Neural progenitor cell (in vitro differentiated cells): ENCODE data around the gene FAIM2. TPM values are rescaled to one million over a fixed set of nuclear protein-coding genes. Genes with fewer than 3 reads are reported as not detected.

ENCODE experiments used
- DNase-seq: peaks from one replicate; pipeline ENCODE4 v3.0.0-alpha.2; 2016; ENCODE audit warnings: low spot score
- H2AFZ ChIP-seq: fragments of 200-600 bp; sonication (generic); replicated peaks from 2 replicates; pipeline ENCODE4 v1.6.1; 2016; ENCODE audit warnings: antibody characterized with exemption
- H3F3A ChIP-seq: fragments of 200-600 bp; sonication (generic); 2 replicates; pipeline ENCODE4 v1.6.1; 2016; ENCODE audit warnings: antibody characterized with exemption, low read depth
- H3K27ac ChIP-seq: fragments of 200-600 bp; sonication (generic); 2 replicates; pipeline ENCODE4 v1.5.1; 2016; ENCODE audit warnings: mild to moderate bottlenecking
- H3K27me3 ChIP-seq: fragments of 200-600 bp; sonication (generic); 2 replicates; pipeline ENCODE4 v1.6.1; 2016; ENCODE audit warnings: mild to moderate bottlenecking, moderate library complexity
- H3K36me3 ChIP-seq: fragments of 200-600 bp; sonication (generic); 2 replicates; pipeline ENCODE4 v1.5.1; 2016
- H3K4me1 ChIP-seq: fragments of 200-600 bp; sonication (generic); 2 replicates; pipeline ENCODE4 v1.6.1; 2016; ENCODE audit warnings: mixed run types
- H3K4me2 ChIP-seq: fragments of 200-600 bp; sonication (generic); 2 replicates; pipeline ENCODE4 v1.6.1; 2016
- H3K4me3 ChIP-seq: fragments of 200-600 bp; sonication (generic); 2 replicates; pipeline ENCODE4 v1.5.1; 2016
- H3K79me2 ChIP-seq: fragments of 200-600 bp; sonication (generic); 2 replicates; pipeline ENCODE4 v1.6.1; 2016; ENCODE audit warnings: low read depth
- H3K9ac ChIP-seq: fragments of 200-600 bp; sonication (generic); 2 replicates; pipeline ENCODE4 v1.6.1; 2016
- H3K9me3 ChIP-seq: fragments of 200-600 bp; sonication (generic); 2 replicates; pipeline ENCODE4 v1.5.1; 2016; ENCODE audit warnings: low read depth
- H4K20me1 ChIP-seq: fragments of 200-600 bp; sonication (generic); 2 replicates; pipeline ENCODE4 v1.6.1; 2016; ENCODE audit warnings: low read depth
- H3K27ac Mint-ChIP-seq: 3 replicates; pipeline ENCODE4 v1.8.0; 2021; ENCODE audit warnings: mixed read lengths
- H3K27me3 Mint-ChIP-seq: 2 replicates; pipeline ENCODE4 v1.8.0; 2022; ENCODE audit warnings: low read depth, mild to moderate bottlenecking, inconsistent platforms, moderate library complexity, mixed read lengths; ENCODE audit not compliant: insufficient read depth
- H3K36me3 Mint-ChIP-seq: 3 replicates; pipeline ENCODE4 v1.8.0; 2021; ENCODE audit warnings: mixed read lengths
- H3K4me1 Mint-ChIP-seq: 3 replicates; pipeline ENCODE4 v1.8.0; 2021; ENCODE audit warnings: mixed read lengths
- H3K4me3 Mint-ChIP-seq: 3 replicates; pipeline ENCODE4 v1.8.0; 2021; ENCODE audit warnings: mild to moderate bottlenecking, moderate library complexity, mixed read lengths
- H3K9me3 Mint-ChIP-seq: 3 replicates; pipeline ENCODE4 v1.8.0; 2020; ENCODE audit warnings: mixed read lengths
- EZH2 ChIP-seq: fragments of 200-600 bp; sonication (generic); IDR thresholded peaks from 2 replicates; pipeline ENCODE4 v1.6.1; 2017; ENCODE audit warnings: antibody characterized with exemption, mild to moderate bottlenecking, moderate library complexity
- EZH2phosphoT487 ChIP-seq: fragments of 200-600 bp; sonication (generic); IDR thresholded peaks from 2 replicates; pipeline ENCODE4 v1.6.1; 2017; ENCODE audit warnings: antibody characterized with exemption
- total RNA-seq: library from RNA; depleted of rRNA; stranded (reverse); fragments of >200 nt; gene quantifications from 2 replicates; pipeline ENCODE4 v1.2.3, GENCODE V29; 2015; ENCODE audit warnings: low replicate concordance
- TF ChIP-seq, protein P1 (sequence below): fragments of 200-600 bp; sonication (generic); IDR thresholded peaks from 2 replicates; pipeline ENCODE4 v1.5.1; 2017; ENCODE audit warnings: antibody characterized with exemption, mild to moderate bottlenecking

FAIM2 gene
- total RNA-seq, 1 donor from 2014 or later: 0.39 TPM

DNA sequence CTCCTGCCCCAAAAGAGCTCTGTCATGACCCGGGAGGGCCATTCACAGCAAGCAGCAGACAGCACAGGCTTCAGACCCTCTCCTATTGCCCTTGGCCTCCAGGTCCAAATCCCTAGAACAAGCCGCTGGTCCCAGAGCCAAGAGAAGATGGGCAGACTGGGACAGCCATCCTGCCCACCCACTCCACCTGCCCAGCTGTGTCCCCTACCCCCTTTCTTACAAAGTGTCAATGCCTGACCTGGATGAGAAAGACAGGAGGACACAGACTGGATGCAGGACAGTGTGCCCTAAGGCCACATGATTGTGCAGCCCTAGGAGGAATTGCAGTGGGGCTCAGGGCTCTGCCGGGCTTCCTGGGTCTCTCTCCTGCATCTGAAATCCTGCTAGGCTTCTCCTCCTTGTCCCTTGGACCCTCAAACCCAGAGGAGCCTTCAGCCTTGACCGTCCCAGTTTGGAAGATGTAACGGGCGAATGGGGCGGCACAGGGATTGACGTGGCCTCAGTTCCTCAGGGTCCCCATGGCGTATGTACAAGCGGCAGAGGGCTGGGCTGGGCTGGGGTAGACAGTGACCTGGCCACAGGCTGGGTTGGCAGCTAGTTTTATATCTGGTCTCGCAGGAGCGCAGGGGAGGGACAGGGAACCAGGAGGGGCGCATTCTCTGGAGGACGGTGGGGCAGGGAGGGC is 33.7 kb downstream of the FAIM2 start:
- Histone ChIP-seq H3K4me1 (no peaks in the 10 kb centered on the region), H3K4me2 (no peak overlapping the region), H3K27ac (no peak overlapping the region), H2AFZ (no peak overlapping the region), H3K4me3 (no peak overlapping the region), H3K27me3 (no peaks in the 10 kb centered on the region), H3K36me3 (no peaks in the 10 kb centered on the region), H4K20me1 (no peaks in the 10 kb centered on the region), H3K9me3 (no peaks in the 10 kb centered on the region), H3K79me2 (no peaks in the 10 kb centered on the region), H3F3A (no peaks in the 10 kb centered on the region), H3K9ac (no peak overlapping the region)
- no peak overlapping the region for H3K27ac Mint-ChIP-seq
- TF ChIP-seq, protein P1, sequence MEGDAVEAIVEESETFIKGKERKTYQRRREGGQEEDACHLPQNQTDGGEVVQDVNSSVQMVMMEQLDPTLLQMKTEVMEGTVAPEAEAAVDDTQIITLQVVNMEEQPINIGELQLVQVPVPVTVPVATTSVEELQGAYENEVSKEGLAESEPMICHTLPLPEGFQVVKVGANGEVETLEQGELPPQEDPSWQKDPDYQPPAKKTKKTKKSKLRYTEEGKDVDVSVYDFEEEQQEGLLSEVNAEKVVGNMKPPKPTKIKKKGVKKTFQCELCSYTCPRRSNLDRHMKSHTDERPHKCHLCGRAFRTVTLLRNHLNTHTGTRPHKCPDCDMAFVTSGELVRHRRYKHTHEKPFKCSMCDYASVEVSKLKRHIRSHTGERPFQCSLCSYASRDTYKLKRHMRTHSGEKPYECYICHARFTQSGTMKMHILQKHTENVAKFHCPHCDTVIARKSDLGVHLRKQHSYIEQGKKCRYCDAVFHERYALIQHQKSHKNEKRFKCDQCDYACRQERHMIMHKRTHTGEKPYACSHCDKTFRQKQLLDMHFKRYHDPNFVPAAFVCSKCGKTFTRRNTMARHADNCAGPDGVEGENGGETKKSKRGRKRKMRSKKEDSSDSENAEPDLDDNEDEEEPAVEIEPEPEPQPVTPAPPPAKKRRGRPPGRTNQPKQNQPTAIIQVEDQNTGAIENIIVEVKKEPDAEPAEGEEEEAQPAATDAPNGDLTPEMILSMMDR: no peak
- TF ChIP-seq EZH2: no peak
- no peak for TF ChIP-seq EZH2phosphoT487
- H3K36me3 Mint-ChIP-seq: no peaks in the 10 kb centered on the region
- H3K4me3 Mint-ChIP-seq: no peak overlapping the region
- H3K4me1 Mint-ChIP-seq: peaks cover 16% of the 10 kb centered on the region
- no peaks in the 10 kb centered on the region for H3K9me3 Mint-ChIP-seq
- peaks cover 9% of the 10 kb centered on the region for H3K27me3 Mint-ChIP-seq
- no peak for DNase-seq

DNA sequence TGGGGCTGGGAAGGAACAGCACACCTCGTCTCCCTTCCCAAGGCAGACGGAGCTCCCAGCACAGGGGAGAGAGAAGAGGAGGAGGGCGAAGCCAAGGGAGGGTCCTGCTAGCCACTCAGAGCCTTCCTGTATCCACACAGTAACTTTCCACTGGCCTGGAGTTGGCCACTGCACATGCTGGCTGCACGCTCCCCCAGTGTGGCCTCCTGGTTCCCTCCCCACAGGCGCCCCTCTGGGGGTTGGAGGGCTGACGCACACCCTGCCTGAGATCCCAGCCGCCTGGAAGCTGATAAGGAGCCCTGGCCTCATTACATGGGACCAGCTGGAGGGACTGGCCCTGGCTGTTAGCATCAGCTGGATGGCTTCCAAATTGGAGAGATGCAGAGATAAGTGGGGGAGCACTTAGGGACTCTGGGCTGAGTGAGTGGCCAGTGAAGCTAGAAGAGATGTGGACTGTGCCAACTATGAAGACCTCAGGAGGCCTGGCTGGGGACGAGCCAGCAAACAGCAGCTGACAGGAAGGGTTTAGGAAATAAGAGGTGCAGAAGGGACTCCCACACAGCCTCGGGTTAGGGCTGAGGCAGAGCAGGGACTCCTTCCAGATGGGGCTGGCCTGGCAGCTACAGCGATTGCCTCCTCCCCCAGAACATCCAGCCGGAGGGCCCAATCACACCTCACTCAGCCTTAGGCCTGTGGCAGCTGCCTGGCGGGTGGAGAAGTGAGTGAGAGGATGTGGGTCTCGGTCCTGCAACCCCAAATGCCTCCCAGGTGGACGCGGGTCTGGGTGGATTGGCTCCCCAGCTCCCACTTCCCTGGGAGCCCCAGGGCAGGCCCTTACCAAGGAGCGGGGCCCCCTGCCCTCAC is 34.5 kb downstream of the FAIM2 start:
- H3K4me3 ChIP-seq: no peak overlapping the region
- no peaks in the 10 kb centered on the region for H3F3A ChIP-seq
- no peaks in the 10 kb centered on the region for H3K79me2 ChIP-seq
- DNase-seq: no peak
- Mint-ChIP-seq H3K36me3 (no peaks in the 10 kb centered on the region), H3K27me3 (peaks cover 14% of the 10 kb centered on the region), H3K4me3 (no peak overlapping the region), H3K27ac (peak overlapping the region; percentile 42), H3K9me3 (no peaks in the 10 kb centered on the region), H3K4me1 (peaks cover 16% of the 10 kb centered on the region)
- no peak overlapping the region for H3K27ac ChIP-seq
- no peaks in the 10 kb centered on the region for H3K9me3 ChIP-seq
- H4K20me1 ChIP-seq: no peaks in the 10 kb centered on the region
- no peaks in the 10 kb centered on the region for H3K4me1 ChIP-seq
- TF ChIP-seq, protein P1: no peak
- no peak for TF ChIP-seq EZH2phosphoT487
- TF ChIP-seq EZH2: no peak
- H2AFZ ChIP-seq: no peak overlapping the region
- no peaks in the 10 kb centered on the region for H3K36me3 ChIP-seq
- no peaks in the 10 kb centered on the region for H3K27me3 ChIP-seq
- no peak overlapping the region for H3K4me2 ChIP-seq
- H3K9ac ChIP-seq: no peak overlapping the region

DNA sequence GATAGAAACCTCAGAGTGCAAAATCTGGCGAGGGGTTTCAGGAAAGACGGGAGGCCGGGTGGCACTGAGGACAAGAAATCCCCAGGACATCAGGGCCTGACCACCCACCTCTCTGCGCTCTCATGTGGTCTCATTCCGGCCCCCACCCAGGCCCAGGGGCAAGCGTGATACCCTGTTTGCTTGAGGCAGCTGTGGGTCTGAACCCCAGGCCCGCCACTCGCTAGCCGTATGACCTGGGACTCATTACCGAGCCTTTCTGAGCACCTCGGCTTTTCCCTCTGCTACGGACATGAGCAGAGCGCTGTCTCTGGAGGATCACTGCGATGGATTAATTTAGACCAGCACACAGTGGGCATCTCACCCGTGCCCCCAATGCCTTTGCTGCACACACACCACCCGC is 35.3 kb downstream of the FAIM2 start:
- no peaks in the 10 kb centered on the region for H3K9me3 Mint-ChIP-seq
- TF ChIP-seq, protein P1: no peak
- peaks cover 20% of the 10 kb centered on the region for H3K4me1 Mint-ChIP-seq
- no peaks in the 10 kb centered on the region for H3F3A ChIP-seq
- no peaks in the 10 kb centered on the region for H3K27me3 ChIP-seq
- peaks cover 14% of the 10 kb centered on the region for H3K27me3 Mint-ChIP-seq
- no peak for DNase-seq
- no peaks in the 10 kb centered on the region for H3K79me2 ChIP-seq
- no peak overlapping the region for H3K4me3 ChIP-seq
- H3K4me1 ChIP-seq: no peaks in the 10 kb centered on the region
- H2AFZ ChIP-seq: no peak overlapping the region
- no peaks in the 10 kb centered on the region for H3K36me3 ChIP-seq
- no peaks in the 10 kb centered on the region for H3K36me3 Mint-ChIP-seq
- H3K27ac ChIP-seq: no peak overlapping the region
- no peak overlapping the region for H3K9ac ChIP-seq
- no peaks in the 10 kb centered on the region for H3K9me3 ChIP-seq
- H3K4me2 ChIP-seq: no peak overlapping the region
- H4K20me1 ChIP-seq: no peaks in the 10 kb centered on the region
- no peak overlapping the region for H3K27ac Mint-ChIP-seq
- H3K4me3 Mint-ChIP-seq: no peak overlapping the region
